ENCODE measurements around the gene GRK3.

GRK3 gene

DNA sequence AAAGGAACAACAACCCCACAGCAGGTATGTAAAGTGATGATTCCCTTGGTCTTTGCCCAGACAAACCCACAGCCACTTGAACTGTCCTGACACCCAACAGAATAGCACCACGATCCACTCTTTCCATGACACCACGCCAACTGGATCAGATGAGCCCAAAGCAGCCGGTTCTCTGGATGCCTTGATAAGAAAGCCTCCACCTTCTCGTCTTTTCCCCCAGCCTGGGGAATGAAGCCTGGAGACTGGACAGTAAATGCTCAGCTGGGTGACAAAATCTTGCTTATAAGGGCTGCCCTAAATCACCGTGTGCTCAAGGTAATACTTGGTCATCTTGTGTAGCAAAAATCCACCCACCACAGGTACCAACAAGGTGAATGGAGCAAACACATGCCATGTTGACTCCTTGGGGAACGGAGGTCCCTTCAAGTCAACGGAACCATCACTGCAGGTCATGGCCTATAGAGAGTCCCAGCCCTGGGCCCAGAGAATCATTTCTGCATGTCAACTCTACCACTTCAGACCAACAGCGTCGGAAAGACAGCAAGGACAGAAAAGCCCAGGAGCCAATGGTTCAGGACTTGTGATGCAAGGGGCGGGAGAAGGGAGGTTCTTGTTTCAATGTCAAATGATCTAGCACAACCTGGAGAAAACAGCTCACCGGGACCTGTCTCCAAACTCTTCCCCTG lies 175.3 kb downstream of the GRK3 start:
- TF ChIP-seq, protein P1, sequence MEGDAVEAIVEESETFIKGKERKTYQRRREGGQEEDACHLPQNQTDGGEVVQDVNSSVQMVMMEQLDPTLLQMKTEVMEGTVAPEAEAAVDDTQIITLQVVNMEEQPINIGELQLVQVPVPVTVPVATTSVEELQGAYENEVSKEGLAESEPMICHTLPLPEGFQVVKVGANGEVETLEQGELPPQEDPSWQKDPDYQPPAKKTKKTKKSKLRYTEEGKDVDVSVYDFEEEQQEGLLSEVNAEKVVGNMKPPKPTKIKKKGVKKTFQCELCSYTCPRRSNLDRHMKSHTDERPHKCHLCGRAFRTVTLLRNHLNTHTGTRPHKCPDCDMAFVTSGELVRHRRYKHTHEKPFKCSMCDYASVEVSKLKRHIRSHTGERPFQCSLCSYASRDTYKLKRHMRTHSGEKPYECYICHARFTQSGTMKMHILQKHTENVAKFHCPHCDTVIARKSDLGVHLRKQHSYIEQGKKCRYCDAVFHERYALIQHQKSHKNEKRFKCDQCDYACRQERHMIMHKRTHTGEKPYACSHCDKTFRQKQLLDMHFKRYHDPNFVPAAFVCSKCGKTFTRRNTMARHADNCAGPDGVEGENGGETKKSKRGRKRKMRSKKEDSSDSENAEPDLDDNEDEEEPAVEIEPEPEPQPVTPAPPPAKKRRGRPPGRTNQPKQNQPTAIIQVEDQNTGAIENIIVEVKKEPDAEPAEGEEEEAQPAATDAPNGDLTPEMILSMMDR (IDR thresholded peaks at IDR 0.05; ENCODE audit: low read depth, low read length, missing control alignments), result no peak
- no peak for DNase-seq (ENCODE audit: low read depth)
- no peak overlapping the region for H3K4me3 ChIP-seq (ENCODE audit: low read depth, low read length)

DNA sequence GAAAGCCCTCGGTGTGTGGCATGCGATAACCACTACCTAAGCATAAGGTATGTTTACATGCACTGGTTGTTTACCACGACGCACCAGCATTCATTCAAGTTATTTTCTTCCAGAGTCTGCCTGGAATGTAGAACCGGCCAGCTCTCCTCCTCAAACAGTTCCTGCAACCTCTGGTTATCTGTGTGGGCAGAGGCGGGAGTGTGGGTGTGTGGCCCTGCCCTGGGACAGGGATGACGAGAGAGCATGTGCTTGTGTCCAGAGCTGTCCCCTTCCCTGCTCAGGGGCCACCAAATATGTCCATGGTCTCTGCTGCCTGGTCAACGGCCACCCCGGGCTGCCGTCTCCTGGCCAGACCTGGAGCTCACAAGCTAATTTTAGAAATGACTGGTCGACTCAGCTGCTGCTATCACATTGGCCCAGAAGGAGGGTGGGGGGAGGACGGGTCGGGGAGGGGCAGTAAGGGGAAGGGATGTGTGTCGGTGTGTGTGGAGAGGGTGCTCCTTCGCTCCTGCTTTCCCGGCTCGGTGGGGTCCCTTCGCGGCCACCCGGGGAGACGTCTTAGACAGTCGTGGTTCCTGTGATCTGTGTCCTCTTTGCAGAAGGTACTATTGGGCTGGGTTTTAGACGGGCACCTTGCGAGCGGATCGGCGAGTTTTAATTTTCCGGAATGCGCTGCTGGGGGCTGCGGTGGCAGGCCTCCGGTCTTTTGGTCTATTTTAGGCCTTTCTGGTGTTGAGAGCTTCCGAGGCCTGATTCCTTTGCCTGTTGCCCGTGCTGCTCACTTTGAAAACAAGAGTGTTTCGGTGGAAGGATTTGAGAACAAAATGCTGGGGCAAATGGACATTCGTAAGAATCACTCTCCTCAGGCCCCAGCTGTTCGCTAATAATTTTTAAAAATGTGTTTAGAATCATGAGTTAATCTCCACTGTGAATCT lies 177.5 kb downstream of the GRK3 start, which contains the start of gene MYO18B:
TSS of gene MYO18B (plus strand) at position 497 of the 935 bp plus-strand sequence. CDS start 18,905 bp downstream, outside the sequence.
- no peak within 1 kb of the TSS for H3K4me3 ChIP-seq (ENCODE audit: low read depth, low read length)
- DNase-seq (ENCODE audit: low read depth), result no peak
- TF ChIP-seq, protein P1 (IDR thresholded peaks at IDR 0.05; ENCODE audit: low read depth, low read length, missing control alignments), result no peak

DNA sequence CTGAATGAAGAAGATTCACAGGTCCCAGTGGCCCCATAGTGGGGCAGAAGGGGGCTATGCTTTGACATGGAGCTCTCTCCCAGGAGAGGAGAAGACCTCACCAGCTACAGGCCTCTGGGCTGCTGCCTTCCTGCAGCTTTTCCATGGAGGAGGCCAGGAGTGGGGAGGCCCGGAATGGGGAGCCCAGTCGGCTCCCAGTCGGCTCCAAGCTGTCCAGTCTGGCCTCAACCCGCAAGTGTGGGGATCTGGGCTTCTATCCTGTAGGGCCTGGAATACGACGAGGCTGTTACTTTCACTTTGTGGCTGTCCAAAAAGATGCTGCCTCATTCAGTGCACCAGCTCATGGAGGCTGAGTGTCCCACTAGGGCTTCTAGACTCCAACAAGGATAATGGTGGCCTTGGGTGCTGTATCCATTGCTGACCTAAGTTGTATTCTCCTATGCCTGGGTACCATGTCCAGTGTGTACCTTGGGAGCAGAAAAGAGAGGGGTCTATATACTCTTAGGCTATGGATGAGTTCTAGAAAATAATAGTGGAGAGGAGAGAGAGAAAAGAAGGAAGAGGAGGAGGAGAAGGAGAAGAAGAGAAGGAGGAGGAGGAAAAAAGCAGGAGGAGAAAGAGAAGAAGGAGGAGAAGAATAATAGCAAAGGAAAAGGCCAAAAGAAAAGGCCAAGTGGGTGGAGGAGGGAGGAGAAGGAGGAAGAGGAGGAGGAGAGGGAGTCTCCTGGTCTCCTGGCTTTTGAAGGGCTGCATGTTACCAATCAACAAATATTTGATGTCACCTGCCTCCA lies 178.6 kb downstream of the GRK3 start:
- TF ChIP-seq, protein P1 (IDR thresholded peaks at IDR 0.05; ENCODE audit: low read depth, low read length, missing control alignments), result no peak
- H3K4me3 ChIP-seq (ENCODE audit: low read depth, low read length), result no peak overlapping the region
- DNase-seq (ENCODE audit: low read depth), result no peak

DNA sequence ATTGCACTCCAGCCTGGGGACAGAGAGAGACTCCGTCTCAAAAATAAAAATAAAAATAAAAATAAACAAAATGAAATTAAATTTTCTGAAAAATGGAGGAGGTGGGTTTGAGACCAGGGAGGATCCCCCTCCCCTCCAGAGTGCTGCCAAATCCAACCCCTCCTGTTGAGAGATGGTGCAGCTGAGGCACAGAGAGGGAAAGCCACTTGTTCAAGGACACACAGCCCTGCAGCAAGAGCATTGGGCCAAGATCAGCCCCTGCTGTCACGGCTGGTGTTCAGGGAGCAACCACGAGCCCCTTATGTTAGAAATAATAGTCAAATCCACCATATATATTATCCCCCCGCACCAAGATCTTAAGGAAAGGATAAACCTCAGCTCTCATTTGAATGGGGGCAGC lies 180.2 kb downstream of the GRK3 start:
- TF ChIP-seq, protein P1 (IDR thresholded peaks at IDR 0.05; ENCODE audit: low read depth, low read length, missing control alignments), result no peak
- DNase-seq (ENCODE audit: low read depth), result no peak
- H3K4me3 ChIP-seq (ENCODE audit: low read depth, low read length), result no peak overlapping the region

DNA sequence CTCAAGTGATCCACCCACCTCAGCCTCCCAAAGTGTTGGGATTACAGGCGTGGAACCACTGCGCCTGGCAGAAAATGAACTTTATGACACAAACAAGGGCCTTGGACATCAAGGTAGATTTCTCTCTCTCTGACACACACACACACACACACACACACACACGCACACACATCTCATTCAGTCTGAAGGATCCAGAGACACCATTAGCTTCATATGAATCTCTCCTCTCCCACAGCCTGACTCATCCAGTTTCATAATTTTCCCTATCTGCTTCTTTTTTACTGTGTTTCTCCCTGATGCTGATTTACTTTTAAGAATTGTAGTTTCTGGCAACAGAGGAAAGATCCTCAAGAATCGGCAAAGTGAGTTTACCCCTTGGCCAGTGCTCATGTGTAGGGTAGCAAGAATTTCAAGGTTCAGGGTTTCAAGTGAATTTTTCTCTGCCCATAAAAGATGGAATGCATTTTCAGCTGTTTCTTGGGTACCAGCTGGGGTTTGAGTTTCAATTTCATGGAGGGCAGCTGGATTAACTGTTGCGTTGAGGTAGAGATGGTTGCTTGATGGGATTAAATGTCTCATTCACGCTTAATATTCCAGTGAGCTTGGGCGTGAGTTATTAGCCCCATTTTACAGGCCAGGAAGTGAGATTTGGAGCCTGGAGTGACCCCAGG lies 181.0 kb downstream of the GRK3 start:
- no peak overlapping the region for H3K4me3 ChIP-seq (ENCODE audit: low read depth, low read length)
- TF ChIP-seq, protein P1 (IDR thresholded peaks at IDR 0.05; ENCODE audit: low read depth, low read length, missing control alignments), result no peak
- no peak for DNase-seq (ENCODE audit: low read depth)

DNA sequence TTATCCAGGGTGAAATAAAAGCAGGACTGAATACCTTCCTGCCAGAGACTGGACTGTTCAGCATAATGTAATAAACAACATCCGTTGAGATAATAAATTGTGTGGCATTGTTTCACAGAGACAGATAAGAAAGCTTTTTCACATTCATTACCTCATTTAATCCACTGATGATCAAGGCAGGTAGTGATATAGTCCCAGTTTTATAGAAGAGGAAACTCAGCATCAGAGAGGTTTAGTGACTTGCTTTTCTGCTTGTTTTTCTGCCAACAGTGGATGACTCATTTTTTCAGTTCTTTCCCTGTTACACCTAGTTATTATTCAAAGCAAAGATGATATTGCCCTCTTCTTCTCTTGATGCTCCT lies 181.5 kb downstream of the GRK3 start:
- TF ChIP-seq, protein P1 (IDR thresholded peaks at IDR 0.05; ENCODE audit: low read depth, low read length, missing control alignments), result no peak
- no peak for DNase-seq (ENCODE audit: low read depth)
- H3K4me3 ChIP-seq (ENCODE audit: low read depth, low read length), result no peak overlapping the region
